Globus pallidus (tissue), 1 donor: ENCODE data around the gene MEI1.

Source experiments
- DNase-seq: peaks from one replicate; pipeline ENCODE4 v3.0.0-alpha.2; 2015; ENCODE audit warnings: low spot score

MEI1 gene

GRCh38 chr22:41841085-41841712 is 141.9 kb downstream of the MEI1 start:
- DNase-seq: no peak

GRCh38 chr22:41842996-41843970 is 144.0 kb downstream of the MEI1 start:
- DNase-seq: no peak

- DNase-seq: no peak
These were observed 144.7 kb downstream of the MEI1 start for GRCh38 chr22:41844036-41844435.

GRCh38 chr22:41844513-41844912 is 145.2 kb downstream of the MEI1 start:
- no peak for DNase-seq

- DNase-seq: no peak
These were observed 146.3 kb downstream of the MEI1 start for GRCh38 chr22:41845380-41846267.

- DNase-seq: no peak
These were observed 147.1 kb downstream of the MEI1 start for GRCh38 chr22:41846268-41846987.

- DNase-seq: no peak
These were observed 148.0 kb downstream of the MEI1 start for GRCh38 chr22:41847300-41847699.

GRCh38 chr22:41848468-41848867 is 149.2 kb downstream of the MEI1 start:
- no peak for DNase-seq
